Spinal cord (tissue), 10 donors: Measurements from ENCODE around the gene ABHD10. TPM values are rescaled to one million over a fixed set of nuclear protein-coding genes. Genes with fewer than 3 reads are reported as not detected.

Experiments
- DNase-seq, 6 donors: peaks; one replicate each; pipeline versions ENCODE4 v3.0.0 to v3.0.0-alpha.2; 2013 to 2015; ENCODE audit warnings: low spot score in 6 of 6, low read depth in 4 of 6
- H3K27ac ChIP-seq: one replicate; pipeline ENCODE4 v1.5.1; 2013; ENCODE audit warnings: low read depth, low read length, control low read depth
- H3K27me3 ChIP-seq: one replicate; pipeline ENCODE4 v1.6.1; 2013; ENCODE audit warnings: low read length; ENCODE audit not compliant: control insufficient read depth, insufficient read depth
- H3K36me3 ChIP-seq: one replicate; pipeline ENCODE4 v1.6.1; 2013; ENCODE audit warnings: low read length; ENCODE audit not compliant: control insufficient read depth, insufficient read depth
- H3K4me1 ChIP-seq: one replicate; pipeline ENCODE4 v1.6.1; 2013; ENCODE audit warnings: low read length; ENCODE audit not compliant: control insufficient read depth, insufficient read depth
- H3K4me3 ChIP-seq: one replicate; pipeline ENCODE4 v1.5.1; 2013; ENCODE audit warnings: low read depth, low read length, control low read depth
- H3K9me3 ChIP-seq: one replicate; pipeline ENCODE4 v1.6.1; 2013; ENCODE audit warnings: low read length; ENCODE audit not compliant: control insufficient read depth, insufficient read depth
- WGBS: methylation state at CpG from one replicate; pipeline ENCODE4 v1.1.5; 2013; ENCODE audit warnings: missing lambda C conversion rate; ENCODE audit not compliant: insufficient coverage; 5-methylcytosine and 5-hydroxymethylcytosine counted together
- polyA plus RNA-seq, 2 donors: library from polyadenylated mRNA; unstranded; fragments of 120-200 nt; gene quantifications; one replicate each; pipeline ENCODE4 v1.2.1, GENCODE V29; 2013; ENCODE audit not compliant: insufficient read length in 2 of 2
- total RNA-seq, 2 donors: library from RNA; depleted of rRNA in 1 of 2; stranded (reverse); fragments of 120-200 nt in 1 of 2; fragments of >200 nt in 1 of 2; gene quantifications; one replicate each; pipeline versions ENCODE4 v1.2.3 to v1.2.4, GENCODE V29; 2013 to 2014
- donor health status: healthy.

Gene ABHD10
- total and polyA plus RNA-seq, 4 donors = 49.2 to 85.8 (median 59.0) TPM

- Histone ChIP-seq H3K4me3 (no peak overlapping the region), H3K4me1 (no peaks in the 10 kb centered on the region), H3K36me3 (no peaks in the 10 kb centered on the region), H3K27ac (no peak overlapping the region), H3K27me3 (no peaks in the 10 kb centered on the region), H3K9me3 (no peaks in the 10 kb centered on the region)
- DNase-seq = peak in 1 of 6 donors; percentile 30
- WGBS = 47% methylated on average over 3 of the region's 4 CpGs
These were observed 21.7 kb upstream of the ABHD10 start for GRCh38 chr3:111956995-111957734.

GRCh38 chr3:111961461-111962164, 17.2 kb upstream of the ABHD10 start:
- Histone ChIP-seq H3K4me1 (no peaks in the 10 kb centered on the region), H3K27me3 (no peaks in the 10 kb centered on the region), H3K9me3 (no peaks in the 10 kb centered on the region), H3K4me3 (no peak overlapping the region), H3K27ac (no peak overlapping the region), H3K36me3 (no peaks in the 10 kb centered on the region)
- WGBS = 64% methylated on average over 3 of the region's 3 CpGs
- DNase-seq = no peak

DNA sequence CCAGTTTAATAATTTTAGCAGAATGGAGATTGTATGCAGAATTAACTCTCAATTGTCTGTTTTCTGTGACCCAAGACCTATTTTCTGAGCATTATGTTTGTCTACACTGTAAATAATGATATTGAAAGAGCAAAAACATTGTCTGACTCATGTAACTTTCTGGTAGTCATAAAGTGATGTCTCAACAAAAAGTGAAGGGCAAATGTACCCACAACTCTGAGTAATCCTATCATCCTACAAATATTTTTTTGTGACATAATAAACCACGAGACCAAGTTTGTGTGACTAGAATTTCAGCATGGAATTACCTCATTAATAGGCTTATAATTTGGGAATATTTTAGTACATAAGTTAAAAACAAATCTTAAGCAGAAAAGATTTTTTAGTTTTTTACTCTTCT, 15.4 kb upstream of the ABHD10 start:
- no peak for DNase-seq
- Histone ChIP-seq H3K27ac (no peak overlapping the region), H3K4me3 (no peak overlapping the region), H3K27me3 (no peaks in the 10 kb centered on the region), H3K36me3 (no peaks in the 10 kb centered on the region), H3K4me1 (no peaks in the 10 kb centered on the region), H3K9me3 (no peaks in the 10 kb centered on the region)
- no CpG with 5 or more reads among the region's 1 CpG for WGBS

- Histone ChIP-seq H3K9me3 (no peaks in the 10 kb centered on the region), H3K4me1 (no peaks in the 10 kb centered on the region), H3K4me3 (no peak overlapping the region), H3K27ac (no peak overlapping the region), H3K36me3 (no peaks in the 10 kb centered on the region), H3K27me3 (no peaks in the 10 kb centered on the region)
- WGBS = no CpG with 5 or more reads among the region's 2 CpGs
- no peak for DNase-seq
These were observed 13.3 kb upstream of the ABHD10 start for GRCh38 chr3:111965484-111965883.

DNA sequence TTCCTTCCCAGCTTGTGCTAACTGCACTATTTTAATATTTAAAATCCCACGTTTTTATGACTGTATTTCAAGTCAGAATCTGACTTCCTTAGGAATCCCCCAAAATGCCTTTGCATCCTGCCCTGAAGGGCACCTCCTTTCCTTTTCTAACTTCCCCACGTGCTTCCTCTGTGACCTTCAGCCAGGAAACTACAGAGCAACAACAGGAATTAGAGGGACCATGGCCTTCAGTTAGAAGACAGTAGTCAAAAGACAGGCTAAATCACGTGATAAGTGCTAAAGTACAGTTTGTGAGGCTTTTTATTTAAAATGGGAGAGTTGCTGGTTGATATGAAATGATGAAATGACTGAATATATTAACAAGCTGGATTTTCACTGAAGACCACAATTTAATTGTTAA, 11.8 kb upstream of the ABHD10 start:
- no peak overlapping the region for H3K4me3 ChIP-seq
- H3K4me1 ChIP-seq = no peaks in the 10 kb centered on the region
- no peaks in the 10 kb centered on the region for H3K9me3 ChIP-seq
- H3K27ac ChIP-seq = no peak overlapping the region
- H3K36me3 ChIP-seq = no peaks in the 10 kb centered on the region
- no peak for DNase-seq
- no peaks in the 10 kb centered on the region for H3K27me3 ChIP-seq
- 57% methylated on average over 1 of the region's 3 CpGs for WGBS

GRCh38 chr3:111967651-111968274, 11.1 kb upstream of the ABHD10 start:
- DNase-seq = peak in 5 of 6 donors; percentile 54 to 96 (median 76)
- Histone ChIP-seq H3K27ac (no peak overlapping the region), H3K4me1 (no peaks in the 10 kb centered on the region), H3K36me3 (no peaks in the 10 kb centered on the region), H3K9me3 (no peaks in the 10 kb centered on the region), H3K27me3 (no peaks in the 10 kb centered on the region), H3K4me3 (no peak overlapping the region)
- WGBS = 10% methylated on average over 7 of the region's 8 CpGs

- WGBS = 83% methylated on average over 1 of the region's 5 CpGs
- no peaks in the 10 kb centered on the region for H3K9me3 ChIP-seq
- H3K4me3 ChIP-seq = no peak overlapping the region
- H3K27ac ChIP-seq = no peak overlapping the region
- no peak for DNase-seq
- no peaks in the 10 kb centered on the region for H3K27me3 ChIP-seq
- no peaks in the 10 kb centered on the region for H3K36me3 ChIP-seq
- no peaks in the 10 kb centered on the region for H3K4me1 ChIP-seq
These were observed 10.3 kb upstream of the ABHD10 start for GRCh38 chr3:111968319-111969054.

GRCh38 chr3:111970376-111970775, 8.4 kb upstream of the ABHD10 start:
- Histone ChIP-seq H3K27ac (no peak overlapping the region), H3K27me3 (no peaks in the 10 kb centered on the region), H3K36me3 (no peaks in the 10 kb centered on the region), H3K9me3 (no peaks in the 10 kb centered on the region), H3K4me3 (no peak overlapping the region), H3K4me1 (no peaks in the 10 kb centered on the region)
- no CpG with 5 or more reads among the region's 3 CpGs for WGBS
- no peak for DNase-seq

GRCh38 chr3:111971533-111972130, 7.2 kb upstream of the ABHD10 start:
- Histone ChIP-seq H3K36me3 (no peaks in the 10 kb centered on the region), H3K27me3 (no peaks in the 10 kb centered on the region), H3K27ac (no peak overlapping the region), H3K9me3 (no peaks in the 10 kb centered on the region), H3K4me3 (no peak overlapping the region), H3K4me1 (no peaks in the 10 kb centered on the region)
- WGBS = 55% methylated on average over 2 of the region's 11 CpGs
- DNase-seq = no peak
